NAMALWA (cell line): ENCODE measurements around the gene ZKSCAN5.

ENCODE experiments used
- DNase-seq: peaks from one replicate; pipeline ENCODE4 v3.0.0-alpha.2; 2015; ENCODE audit warnings: low spot score

The ZKSCAN5 gene

DNA sequence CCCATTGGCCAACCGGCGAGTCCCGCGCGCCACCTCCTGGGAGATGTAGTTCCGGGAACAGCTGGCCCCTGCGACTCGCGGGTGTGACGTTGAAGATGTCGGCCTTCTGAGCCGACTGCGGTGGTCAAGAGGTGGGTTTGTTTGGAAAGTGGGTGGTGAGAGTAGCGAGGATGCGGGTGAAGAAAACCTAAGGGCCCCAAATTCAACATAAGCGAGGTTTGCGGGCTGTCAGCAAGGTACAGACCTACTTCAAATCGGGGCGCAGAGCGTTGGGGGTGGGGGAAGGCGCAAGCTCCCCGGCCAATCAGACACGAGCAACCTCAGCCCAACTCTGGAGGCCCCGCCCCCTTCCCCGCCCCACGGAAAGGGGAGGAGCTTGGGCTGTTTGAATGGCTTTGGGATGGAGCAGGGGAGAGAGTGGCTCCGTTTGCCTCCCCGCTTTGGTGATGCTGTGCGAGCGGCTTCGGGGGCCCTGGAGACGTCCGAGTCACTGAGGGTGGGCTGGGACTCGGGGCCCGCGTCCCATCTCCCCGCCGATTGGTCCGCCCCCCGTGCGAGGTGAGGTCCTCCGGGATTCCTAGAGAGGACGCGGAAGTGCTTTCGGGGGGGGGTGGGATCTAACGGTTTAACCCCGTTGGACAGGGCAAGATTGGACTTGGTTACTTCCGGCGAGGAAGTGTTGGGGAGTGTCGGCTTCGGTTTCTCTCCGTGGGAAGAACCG is at the start of gene ZKSCAN5:
ZKSCAN5 (plus strand) TSS at position 60 of the 721 bp plus-strand sequence. CDS start 1,383 bp downstream, outside the sequence.
- DNase-seq, result peak; percentile 99

DNA sequence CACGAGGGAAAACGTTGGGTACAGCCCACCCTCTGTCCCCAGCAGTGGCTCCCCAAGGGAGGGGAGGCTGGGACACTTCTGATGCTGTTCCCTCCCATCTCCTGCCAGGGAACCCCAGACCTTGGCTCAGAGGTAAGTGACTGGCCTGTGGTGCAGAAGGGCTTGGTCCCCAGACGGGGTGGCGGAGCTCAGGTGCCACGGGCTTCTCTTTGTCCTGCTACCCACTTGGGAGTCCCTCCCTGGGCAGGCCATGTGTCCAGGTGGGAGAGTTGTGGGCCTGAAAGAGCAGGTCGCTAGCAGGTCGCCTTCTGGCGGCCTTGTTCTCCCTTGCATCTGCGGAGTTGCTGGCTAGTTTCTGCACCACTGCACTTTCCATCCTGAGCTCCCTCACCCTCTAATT is 48.6 kb upstream of the ZKSCAN5 start:
- no peak for DNase-seq

DNA sequence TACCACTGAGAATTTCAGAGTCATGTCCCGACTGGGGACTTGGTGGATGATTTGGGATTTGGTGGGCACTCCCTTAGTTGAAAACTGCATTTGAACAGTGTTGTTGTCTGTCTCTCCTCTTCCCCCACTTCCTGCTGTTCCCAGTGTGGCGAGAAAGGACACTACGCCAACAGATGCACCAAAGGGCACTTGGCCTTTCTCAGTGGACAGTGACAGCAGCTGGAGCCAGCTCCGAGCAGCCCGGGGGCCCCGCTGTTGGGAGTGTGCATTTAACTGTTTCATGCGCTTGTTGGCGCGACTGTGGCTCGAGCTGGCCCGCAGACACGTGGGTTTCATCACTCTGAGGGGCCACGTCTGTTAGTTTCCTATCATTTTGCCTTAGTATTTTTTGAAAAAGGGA is 48.2 kb upstream of the ZKSCAN5 start:
- DNase-seq, result no peak

DNA sequence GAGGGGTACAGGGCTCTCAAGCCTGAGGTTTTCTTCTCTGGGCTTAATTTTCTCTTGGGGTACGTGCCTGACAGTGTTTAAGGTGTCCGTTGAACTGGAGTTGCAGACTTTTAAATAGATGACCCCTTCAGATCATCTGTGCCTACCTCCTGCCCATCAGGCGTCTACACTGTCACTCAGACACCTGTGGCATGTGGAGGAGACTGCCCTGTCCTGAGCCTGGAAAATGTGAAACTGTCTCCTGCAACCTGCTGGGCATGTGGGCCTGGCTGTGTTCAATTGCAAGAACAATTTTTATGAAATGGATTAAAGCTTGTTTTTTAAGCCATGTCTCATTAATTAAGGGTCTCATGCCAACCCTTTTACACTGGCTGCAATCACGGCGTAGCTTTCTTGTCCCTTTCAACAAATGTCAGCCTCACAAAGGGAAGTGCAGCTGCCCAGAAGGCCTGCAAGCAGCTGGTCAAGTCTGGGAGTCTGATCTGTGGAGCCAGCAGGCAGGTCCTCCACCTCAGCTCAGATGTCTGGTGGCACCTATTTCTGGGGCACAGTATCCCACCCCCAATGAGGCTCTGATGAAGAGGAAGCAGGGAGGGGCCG is 47.3 kb upstream of the ZKSCAN5 start:
- no peak for DNase-seq

DNA sequence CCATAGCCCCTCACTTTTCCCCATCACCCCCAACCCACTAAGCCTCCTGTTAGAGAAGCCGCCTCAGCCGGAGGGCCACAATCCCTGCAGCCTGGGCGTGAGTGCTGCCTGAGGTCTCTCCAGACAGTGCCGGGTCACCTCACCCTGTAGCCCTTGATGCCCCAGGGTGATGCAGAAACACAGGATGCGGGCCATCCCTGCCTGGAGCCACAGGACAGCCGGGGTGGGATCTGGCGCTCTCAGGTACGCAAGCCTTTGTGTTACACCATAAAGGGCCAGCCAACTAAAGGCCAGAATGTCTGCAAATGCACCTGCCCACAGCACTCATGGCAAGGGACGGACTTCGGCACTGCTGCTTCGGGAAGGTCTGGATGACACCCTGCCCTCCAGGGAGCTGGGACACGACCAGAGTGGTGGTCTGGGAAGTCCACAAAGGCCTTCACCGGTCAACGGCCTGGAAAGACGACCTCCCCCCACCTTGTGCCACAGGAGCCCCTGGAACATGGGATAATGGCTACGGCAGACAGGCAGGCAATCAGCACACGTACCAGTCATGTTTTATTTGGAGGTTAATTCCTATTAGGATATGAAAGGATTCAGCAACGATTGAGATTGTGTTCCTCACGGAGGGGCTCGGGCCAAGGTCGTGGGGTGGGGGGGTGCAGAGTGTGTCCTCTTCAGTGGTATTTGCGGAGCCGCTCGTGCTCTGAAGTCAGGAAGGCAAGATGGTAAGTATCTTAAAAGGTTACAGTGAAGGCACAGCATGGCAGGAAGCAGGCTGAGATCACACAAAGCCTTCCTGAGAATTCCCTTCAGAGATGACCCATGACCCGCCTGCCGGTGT is 46.6 kb upstream of the ZKSCAN5 start:
- DNase-seq, result no peak

GRCh38 chr7:99459087-99459486 is 45.4 kb upstream of the ZKSCAN5 start:
- DNase-seq, result peak; percentile 87

- DNase-seq, result peak; percentile 40
Measured at GRCh38 chr7:99460651-99461050, 43.8 kb upstream of the ZKSCAN5 start.

DNA sequence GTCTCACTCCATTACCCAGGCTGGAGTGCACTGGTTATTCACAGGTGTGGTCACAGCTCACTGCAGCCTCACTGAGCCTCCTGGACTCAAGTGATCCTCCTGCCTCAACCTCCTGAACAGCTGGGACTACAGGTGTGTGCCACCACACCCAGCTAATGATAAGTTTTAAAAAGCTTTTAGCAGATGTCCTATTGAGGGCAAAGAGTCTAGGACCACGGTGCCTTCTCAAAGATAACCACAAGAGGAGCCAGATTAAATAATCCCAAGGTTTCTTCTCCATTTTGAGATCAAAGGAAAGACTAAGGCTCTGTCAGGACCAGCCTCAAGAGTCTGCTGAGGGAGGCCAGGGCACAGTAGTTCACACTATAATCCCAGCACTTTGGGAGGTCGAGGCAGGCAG is 43.2 kb upstream of the ZKSCAN5 start:
- DNase-seq, result peak; percentile 73

DNA sequence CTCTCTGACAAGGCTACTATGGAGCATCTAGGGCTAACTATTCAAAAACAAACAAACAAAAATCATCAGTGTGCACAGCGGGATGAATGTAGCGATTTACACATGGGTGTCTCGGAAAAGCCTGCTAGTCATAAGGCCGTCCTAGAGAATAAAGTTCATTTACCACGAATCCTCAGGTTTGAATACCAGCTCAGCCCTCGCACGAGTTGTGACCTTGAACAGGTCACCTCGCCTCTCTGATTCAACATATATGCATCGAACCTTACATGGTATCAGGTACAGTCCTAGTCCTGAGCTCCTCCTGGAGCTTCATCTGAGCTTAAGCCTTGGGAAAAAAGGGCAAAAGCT is 39.1 kb upstream of the ZKSCAN5 start:
- DNase-seq, result peak; percentile 55

DNA sequence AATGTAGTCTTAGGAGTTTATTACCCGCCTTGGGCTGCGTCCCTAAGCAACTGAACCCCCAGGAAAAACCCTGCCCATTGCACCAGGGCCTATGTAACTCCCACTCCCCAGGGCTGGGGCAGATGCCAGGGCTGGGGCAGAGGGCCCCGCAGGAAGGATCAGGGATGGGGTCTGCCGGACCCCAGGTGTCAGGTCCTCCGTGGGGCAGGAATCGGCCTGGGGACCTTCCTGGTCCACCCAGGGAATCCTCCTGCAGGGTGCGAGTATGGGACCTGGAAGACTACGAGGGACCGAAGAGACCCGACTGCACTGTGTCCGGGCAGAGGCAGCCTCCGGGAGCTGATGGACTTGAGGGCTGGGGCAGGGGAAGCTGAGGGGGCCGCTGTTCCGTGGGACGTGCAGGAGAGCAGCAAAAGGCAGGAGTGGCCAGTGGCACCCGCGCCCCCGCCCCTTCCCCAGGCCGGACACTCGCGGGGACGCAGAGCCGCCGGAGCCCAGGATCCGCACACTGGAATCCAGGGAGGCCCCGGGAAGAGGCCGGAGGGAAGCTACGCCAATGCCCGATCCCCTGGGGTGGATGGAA is 36.0 kb upstream of the ZKSCAN5 start:
- DNase-seq, result no peak

GRCh38 chr7:99469381-99470065 is 34.9 kb upstream of the ZKSCAN5 start:
- DNase-seq, result no peak

DNA sequence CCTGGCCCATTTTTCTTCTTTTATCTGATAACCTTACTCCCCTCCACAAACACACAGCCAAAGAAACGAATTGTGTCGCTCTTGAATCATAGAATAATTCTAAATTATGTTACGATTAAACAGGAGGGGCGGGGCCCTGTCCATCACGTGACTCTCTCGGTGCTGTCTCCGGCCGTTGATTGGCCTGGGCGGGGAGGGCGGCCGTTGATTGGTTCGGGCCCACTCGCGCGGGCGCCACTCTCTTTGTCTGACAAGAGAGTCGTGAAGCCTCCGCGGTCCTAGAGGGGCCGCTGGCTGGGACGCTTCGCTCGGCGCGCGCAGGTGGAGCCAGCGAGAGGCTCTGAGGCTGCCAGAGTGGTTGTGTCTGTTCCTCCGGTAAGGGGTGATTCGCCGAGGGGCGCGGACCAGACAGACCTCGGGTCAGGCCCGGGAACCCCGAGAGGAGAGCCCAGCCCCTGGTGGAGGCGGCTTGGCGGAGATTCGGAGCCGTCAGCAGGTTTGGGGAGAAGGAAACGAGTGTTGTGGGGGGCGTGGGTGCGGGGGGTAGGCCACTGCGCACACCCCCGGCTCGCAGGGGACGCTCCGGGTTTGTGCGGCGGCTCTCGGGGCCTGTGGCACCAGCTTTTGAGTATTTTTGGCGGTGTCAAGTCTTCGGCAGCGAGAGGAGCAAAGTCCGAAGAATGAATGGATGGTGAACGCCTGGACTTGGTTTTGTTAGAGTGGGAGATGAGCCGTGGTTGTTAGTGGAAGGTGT is 31.7 kb upstream of the ZKSCAN5 start, which contains the start of gene ZNF789:
ZNF789 (plus strand) TSS at position 330 of the 754 bp plus-strand sequence. CDS start 3,567 bp downstream, outside the sequence.
- DNase-seq, result peak; percentile 99

DNA sequence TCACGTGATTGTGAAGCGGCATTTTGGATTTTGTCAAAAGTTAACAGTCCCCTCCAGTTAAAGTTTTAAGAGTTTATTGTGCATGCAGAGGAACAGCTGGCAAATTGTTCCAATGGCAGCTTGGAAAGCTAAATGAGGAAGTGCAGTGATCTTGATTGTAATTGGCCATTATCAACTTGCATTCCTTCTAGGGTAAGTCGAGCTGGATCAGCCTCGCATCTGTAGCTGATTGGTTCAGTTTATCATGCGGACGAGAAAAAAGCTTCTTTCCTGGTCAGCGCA is 31.2 kb upstream of the ZKSCAN5 start:
- DNase-seq, result peak; percentile 81

- no peak for DNase-seq
Measured at GRCh38 chr7:99476107-99476506, 28.4 kb upstream of the ZKSCAN5 start.

GRCh38 chr7:99478464-99479440 is 25.7 kb upstream of the ZKSCAN5 start:
- no peak for DNase-seq

- no peak for DNase-seq
Measured at GRCh38 chr7:99485094-99485493, 19.4 kb upstream of the ZKSCAN5 start.

- DNase-seq, result peak; percentile 64
Measured at GRCh38 chr7:99489235-99489634, 15.2 kb upstream of the ZKSCAN5 start.

DNA sequence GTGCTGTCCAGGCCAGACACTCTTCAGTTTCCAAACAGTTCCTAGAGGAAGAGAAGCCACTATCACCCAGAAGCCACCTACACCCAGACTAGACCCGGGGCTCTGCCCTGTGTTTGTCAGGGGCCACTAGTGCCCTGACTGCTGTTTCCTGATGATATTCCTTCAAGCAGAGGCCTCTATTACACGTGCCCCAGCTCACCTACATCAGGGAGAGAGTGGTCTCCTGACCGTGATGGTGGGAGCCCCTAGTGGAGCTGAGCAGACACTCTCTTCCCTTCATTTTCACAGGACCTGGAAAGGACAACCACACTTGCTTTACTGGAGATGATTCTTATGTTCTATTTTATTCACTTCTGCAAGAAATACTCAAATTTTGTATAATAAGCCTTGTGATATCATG is 13.6 kb upstream of the ZKSCAN5 start:
- no peak for DNase-seq

DNA sequence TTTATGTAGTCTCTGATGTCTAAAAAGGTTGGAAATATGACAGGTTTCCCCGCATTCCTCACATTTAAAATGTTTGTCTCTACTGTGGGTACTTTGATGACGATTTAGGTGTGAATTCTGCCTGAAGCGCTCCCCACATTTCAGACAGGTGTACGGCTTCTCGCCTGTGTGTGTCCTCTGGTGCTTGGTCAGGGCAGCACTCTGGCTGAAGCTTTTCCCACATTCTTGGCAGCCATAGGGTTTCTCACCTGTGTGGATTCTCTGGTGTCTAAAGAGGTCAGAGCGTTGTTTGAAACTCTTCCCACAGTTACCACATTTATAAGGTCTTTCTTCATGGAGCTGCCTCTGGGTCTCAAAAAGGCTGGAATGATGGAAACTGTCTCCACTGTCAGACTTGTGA is 10.6 kb upstream of the ZKSCAN5 start:
- DNase-seq, result no peak
